ENCODE measurements around the gene PSAPL1. TPM values are rescaled to one million over a fixed set of nuclear protein-coding genes. Genes with fewer than 3 reads are reported as not detected.

PSAPL1 gene
- total RNA-seq, 1 experiment from 2014 or later = not detected

- no peak for DNase-seq (ENCODE audit: low read depth)
Measured at GRCh38 chr4:7431696-7432530, 2.8 kb downstream of the PSAPL1 start.

- DNase-seq (ENCODE audit: low read depth) = no peak
Measured at GRCh38 chr4:7430965-7431695, 3.6 kb downstream of the PSAPL1 start.

DNA sequence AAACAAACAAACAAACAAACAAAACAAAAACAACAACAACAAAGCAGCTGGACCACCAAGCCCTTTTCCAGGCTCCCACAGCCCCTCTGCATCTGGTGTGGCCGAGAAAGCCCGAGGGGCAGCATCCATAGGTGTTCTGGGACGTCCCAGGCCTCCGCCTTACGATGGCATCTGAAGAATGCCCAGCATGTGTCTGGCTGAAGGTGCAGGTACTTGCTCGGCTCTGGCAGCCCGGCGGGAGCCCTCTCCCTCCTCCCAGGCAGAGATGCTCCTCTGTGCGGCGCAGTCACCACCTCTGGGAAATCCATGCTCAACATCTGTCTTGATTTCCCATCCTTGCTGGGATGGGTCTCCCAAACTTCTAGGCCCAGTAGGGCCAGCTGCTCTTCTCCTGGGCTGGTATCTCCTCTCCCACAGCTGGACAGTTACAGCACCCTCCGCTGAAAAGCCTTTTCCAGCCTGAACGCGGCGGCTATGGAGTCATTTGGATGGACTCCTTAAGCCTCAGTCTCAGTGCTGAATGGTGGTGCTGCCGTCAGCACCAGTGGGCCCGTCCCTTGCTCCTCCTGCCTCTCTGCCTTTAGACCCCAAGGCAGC, 4.3 kb downstream of the PSAPL1 start:
- DNase-seq (ENCODE audit: low read depth) = no peak

GRCh38 chr4:7429601-7430078, 5.1 kb downstream of the PSAPL1 start:
- no peak for DNase-seq (ENCODE audit: low read depth)

- DNase-seq (ENCODE audit: low read depth) = no peak
Measured at GRCh38 chr4:7429069-7429416, 5.7 kb downstream of the PSAPL1 start.

- DNase-seq (ENCODE audit: low read depth) = no peak
Measured at GRCh38 chr4:7428261-7429068, 6.3 kb downstream of the PSAPL1 start.

- no peak for DNase-seq (ENCODE audit: low read depth)
Measured at GRCh38 chr4:7427831-7428260, 6.9 kb downstream of the PSAPL1 start.

- DNase-seq (ENCODE audit: low read depth) = no peak
Measured at GRCh38 chr4:7427361-7427760, 7.4 kb downstream of the PSAPL1 start.

DNA sequence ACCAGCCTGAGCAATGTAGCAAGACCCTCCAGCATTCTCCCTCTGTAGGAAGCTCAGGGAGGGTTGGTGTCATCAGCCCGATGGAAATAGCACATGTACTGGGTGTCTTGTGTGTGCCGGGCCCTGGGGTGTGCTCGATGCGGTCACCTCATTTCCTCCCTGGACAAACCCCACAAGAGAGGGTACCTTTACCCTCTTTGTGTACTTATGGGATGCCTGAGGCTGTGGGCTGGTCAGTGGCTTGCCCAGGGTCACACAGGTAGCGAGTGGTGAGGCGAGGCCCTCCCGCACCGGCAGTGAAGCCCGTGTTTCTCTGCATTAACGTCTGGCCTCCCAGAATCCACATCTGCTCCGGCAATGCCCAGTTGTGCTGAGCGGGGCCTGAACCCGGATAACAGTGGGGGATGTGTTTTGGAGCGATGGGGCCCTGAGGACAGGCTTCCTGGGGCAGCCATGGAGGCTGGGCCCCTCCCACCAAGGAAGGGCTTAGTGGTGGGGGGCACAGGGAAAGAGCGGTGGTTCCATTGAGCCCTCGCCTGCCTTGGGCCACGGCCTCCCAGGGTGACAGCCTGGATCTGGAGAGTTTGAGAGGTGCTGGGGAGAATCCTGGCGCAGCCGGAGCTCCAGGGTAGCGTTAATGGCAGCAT, 8.1 kb downstream of the PSAPL1 start:
- no peak for DNase-seq (ENCODE audit: low read depth)

DNA sequence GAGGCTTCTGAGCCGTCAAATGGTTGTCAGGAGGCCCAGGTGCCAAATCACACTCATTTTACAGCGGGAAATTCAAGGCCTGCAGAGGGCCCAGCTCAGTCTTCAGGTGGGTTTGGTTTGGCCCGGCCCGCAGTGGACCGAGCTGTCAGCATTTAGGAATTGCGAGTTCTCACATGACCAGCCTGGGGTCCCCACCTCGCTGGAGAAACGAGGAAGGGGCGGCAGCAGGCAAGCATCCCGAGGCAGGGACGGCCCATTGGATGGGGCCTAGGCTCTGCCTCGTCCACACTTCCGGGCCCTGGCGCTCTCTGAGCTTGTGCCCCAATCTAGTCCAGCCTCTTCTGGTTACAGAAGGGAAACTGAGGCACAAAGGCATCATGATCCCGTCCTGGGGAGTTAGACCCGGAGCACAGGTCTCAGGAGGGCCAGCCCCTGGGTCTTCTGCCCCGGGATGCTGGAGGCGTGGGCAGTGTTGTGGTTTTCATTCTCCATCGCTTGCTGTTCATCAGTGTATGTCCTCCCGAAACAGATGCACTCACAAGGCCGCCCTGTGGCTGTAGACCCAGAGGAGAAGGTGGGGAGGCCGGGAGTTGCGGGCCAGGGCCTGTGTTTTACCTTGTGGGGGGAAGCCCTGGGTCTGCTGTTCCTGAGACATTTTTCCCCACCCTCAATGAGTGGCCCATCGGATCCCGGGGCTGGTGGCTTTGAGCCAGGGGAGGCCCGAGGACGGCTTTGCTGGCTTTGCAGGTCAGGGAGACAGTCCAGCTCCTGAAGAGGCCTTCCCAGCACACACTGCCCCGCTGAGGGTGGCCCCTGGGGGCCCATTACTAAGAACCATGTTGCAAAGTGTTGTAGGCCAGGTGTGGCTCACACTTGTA, 8.9 kb downstream of the PSAPL1 start:
- DNase-seq (ENCODE audit: low read depth) = no peak

GRCh38 chr4:7425124-7425523, 9.6 kb downstream of the PSAPL1 start:
- no peak for DNase-seq (ENCODE audit: low read depth)

DNA sequence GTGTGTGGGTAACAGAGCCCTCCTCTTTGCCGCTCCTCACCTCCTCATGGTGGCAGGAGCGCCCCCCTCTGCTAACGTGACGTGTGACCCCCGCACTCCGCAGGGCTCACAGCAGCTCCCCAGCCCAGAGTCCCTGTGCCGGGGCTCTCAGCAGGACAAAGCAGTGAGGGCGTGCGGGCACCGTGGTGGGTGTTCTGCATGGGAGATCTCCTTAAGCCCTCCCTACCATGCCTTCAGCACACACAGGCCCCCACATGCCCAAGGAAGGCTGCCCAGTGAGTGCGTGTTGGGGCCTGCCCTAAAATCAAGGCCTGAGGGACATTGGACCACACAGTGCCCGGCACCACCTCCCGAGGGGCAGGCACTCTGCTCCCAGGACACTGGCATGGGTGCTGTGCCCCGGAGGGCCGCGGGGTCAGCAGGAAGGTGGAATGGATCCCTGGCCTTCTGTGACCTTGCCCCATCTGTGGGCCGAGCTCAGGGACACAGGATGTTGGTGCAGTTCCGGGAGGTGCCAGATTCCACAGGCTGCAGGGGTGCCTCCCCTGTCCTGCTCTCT, 10.1 kb downstream of the PSAPL1 start:
- DNase-seq (ENCODE audit: low read depth) = no peak

DNA sequence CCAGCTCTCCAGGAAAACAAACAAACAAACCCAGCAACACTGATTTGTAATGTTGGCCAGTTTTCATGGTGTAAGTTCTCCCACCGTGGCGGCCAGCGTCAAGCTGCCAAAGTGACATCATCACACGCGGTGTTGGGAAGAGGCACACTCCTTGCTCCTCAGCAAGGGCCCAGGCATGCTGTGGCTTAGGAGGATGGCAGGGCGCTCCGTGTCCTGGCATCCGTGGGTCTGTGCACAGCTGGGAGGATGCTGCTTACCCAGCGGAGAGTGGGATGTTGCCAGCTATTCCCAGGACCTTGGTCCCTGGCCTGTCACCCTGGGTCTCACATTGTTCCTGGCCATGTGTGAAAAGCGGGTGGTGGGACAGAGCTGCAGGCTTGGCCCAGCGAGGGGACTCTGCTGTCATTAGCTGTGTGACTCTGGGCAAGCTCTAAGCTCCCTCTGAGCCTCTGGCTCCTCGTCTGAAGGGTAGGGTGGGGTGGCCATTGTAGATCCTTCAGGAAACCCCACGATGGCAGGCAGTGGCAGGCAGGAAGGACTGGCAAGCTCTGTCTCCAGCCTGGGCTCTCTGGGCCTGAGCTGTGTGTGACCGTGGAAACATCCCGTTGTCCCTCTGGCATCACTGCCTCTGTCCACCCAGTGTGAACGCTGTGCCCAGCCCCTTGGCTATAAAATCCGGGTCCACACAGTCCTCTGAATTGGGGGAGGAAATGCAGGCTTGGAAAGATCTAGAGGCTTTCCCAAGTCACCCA, 10.8 kb downstream of the PSAPL1 start:
- no peak for DNase-seq (ENCODE audit: low read depth)

GRCh38 chr4:7423391-7423790, 11.3 kb downstream of the PSAPL1 start:
- DNase-seq (ENCODE audit: low read depth) = no peak

GRCh38 chr4:7422898-7423180, 11.9 kb downstream of the PSAPL1 start:
- DNase-seq (ENCODE audit: low read depth) = no peak

- DNase-seq (ENCODE audit: low read depth) = no peak
Measured at GRCh38 chr4:7422151-7422897, 12.4 kb downstream of the PSAPL1 start.

DNA sequence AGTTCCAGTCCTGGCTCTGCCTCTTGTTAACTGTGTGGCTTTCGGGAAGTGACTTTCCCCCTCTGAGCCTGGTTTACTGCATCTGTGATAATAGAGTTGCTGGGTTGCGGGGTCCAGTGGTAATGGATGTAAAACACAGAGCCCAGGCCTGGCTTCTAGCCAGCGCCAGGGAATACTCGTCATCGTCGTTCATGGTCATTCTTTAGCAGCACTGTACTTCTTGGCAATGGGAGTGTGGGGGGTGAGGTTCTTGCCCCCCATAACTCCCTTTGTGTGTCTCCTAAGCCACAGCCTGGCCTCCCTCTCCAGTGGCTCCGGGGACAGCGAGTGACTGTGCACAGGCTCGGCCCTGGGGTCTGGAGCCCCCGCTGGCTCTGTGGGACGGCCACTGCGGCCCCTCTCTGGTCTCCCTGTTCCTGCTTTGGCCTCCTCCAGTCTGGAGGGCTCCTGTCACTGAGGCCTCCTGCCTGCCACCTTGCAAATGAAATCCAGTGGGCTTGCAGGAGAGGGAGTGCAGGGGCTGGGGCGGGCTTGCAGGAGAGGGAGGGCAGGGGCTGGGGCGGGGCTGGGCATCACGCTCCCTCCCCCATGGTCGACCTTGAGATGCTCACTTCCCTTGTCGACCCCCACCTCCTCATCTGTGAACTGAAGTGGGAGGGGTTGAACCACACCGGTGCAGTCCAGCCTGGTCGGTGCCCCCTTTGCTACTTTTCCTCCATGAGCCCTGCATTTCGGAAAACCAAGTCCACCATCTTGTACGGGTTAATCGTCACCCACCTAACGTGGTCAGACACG, 13.2 kb downstream of the PSAPL1 start:
- DNase-seq (ENCODE audit: low read depth) = no peak

GRCh38 chr4:7420661-7421040, 14.1 kb downstream of the PSAPL1 start:
- no peak for DNase-seq (ENCODE audit: low read depth)

Measured in M059J (cell line).